Middle frontal gyrus (tissue), 1 donor: ENCODE results near the gene FAM241A.
"Not testable (repeated sequence)": the region's sequence is repeated elsewhere in the genome, so short reads cannot be mapped to it uniquely, and the experiment has no call there.

Experiments
- DNase-seq: peaks from one replicate; pipeline ENCODE4 v3.0.0-alpha.2; 2015; ENCODE audit warnings: low spot score; ENCODE audit errors: extremely low spot score

Gene FAM241A

GRCh38 chr4:112138538-112138937 is 6.7 kb upstream of the FAM241A start:
- no peak for DNase-seq

GRCh38 chr4:112140536-112140935 is 4.7 kb upstream of the FAM241A start:
- no peak for DNase-seq

GRCh38 chr4:112141366-112142138 is 3.7 kb upstream of the FAM241A start:
- no peak for DNase-seq

- no peak for DNase-seq
These were observed 3.1 kb upstream of the FAM241A start for GRCh38 chr4:112142182-112142581.

GRCh38 chr4:112143781-112144180 is 1.5 kb upstream of the FAM241A start:
- no peak for DNase-seq

- DNase-seq = no peak
These were observed 518 bp upstream of the FAM241A start for GRCh38 chr4:112144546-112145325.

GRCh38 chr4:112145790-112146501 is 692 bp downstream of the FAM241A start:
- no peak for DNase-seq

GRCh38 chr4:112146502-112146813 is 1.2 kb downstream of the FAM241A start:
- DNase-seq = no peak

GRCh38 chr4:112147697-112148096 is 2.4 kb downstream of the FAM241A start:
- no peak for DNase-seq

GRCh38 chr4:112150920-112151319 is 5.7 kb downstream of the FAM241A start:
- DNase-seq = no peak

- no peak for DNase-seq
These were observed 7.3 kb downstream of the FAM241A start for GRCh38 chr4:112152521-112152920.

- no peak for DNase-seq
These were observed 8.0 kb downstream of the FAM241A start for GRCh38 chr4:112153211-112153791.

- DNase-seq = no peak
These were observed 10.9 kb downstream of the FAM241A start for GRCh38 chr4:112156112-112156511.

GRCh38 chr4:112156553-112156952 is 11.3 kb downstream of the FAM241A start:
- no peak for DNase-seq

GRCh38 chr4:112163706-112164105 is 18.5 kb downstream of the FAM241A start:
- DNase-seq = not testable (repeated sequence)

GRCh38 chr4:112167794-112168193 is 22.5 kb downstream of the FAM241A start:
- DNase-seq = no peak

- no peak for DNase-seq
These were observed 23.7 kb downstream of the FAM241A start for GRCh38 chr4:112168719-112169500.

- no peak for DNase-seq
These were observed 25.3 kb downstream of the FAM241A start for GRCh38 chr4:112170451-112170993.

- not testable (repeated sequence) for DNase-seq
These were observed 26.0 kb downstream of the FAM241A start for GRCh38 chr4:112171051-112171763.

GRCh38 chr4:112172180-112172579 is 26.9 kb downstream of the FAM241A start:
- no peak for DNase-seq
